HEK293T (cell line): ENCODE results near the gene RAB15.

Experiments
- CTCF ChIA-PET: fragments of 350-600 bp; formaldehyde crosslinking; extraction: SDS; loops from one replicate; lab custom pipeline; 2021; ENCODE audit warnings: antibody characterized with exemption, inconsistent platforms; lab: Yijun Ruan, JAX
- POLR2A ChIA-PET: fragments of 350-600 bp; formaldehyde crosslinking; extraction: SDS; loops from one replicate; lab custom pipeline; 2020; ENCODE audit warnings: antibody characterized with exemption, inconsistent platforms; lab: Yijun Ruan, JAX
- DNase-seq: peaks from one replicate; pipeline ENCODE4 v3.0.0; 2012; ENCODE audit warnings: mixed read lengths; ENCODE audit errors: extremely low spot score
- ARNT ChIP-seq: fragments of 450-650 bp; IDR thresholded peaks from 2 replicates; pipeline ENCODE4 v1.6.1; 2017; ENCODE audit warnings: mild to moderate bottlenecking
- BHLHE40 ChIP-seq: fragments of 450-650 bp; IDR thresholded peaks from 2 replicates; pipeline ENCODE4 v1.6.1; 2016; ENCODE audit warnings: mild to moderate bottlenecking, moderate library complexity, borderline replicate concordance
- CTBP1 ChIP-seq: fragments of 450-650 bp; IDR thresholded peaks from 2 replicates; pipeline ENCODE4 v1.6.1; 2016; ENCODE audit warnings: borderline replicate concordance
- ELF4 ChIP-seq: fragments of 450-650 bp; IDR thresholded peaks from 2 replicates; pipeline ENCODE4 v1.6.1; 2017; ENCODE audit warnings: antibody characterized with exemption
- FOXA1 ChIP-seq: fragments of 450-650 bp; IDR thresholded peaks from 2 replicates; pipeline ENCODE4 v1.6.1; 2016; ENCODE audit warnings: mild to moderate bottlenecking
- FOXK2 ChIP-seq: fragments of 450-650 bp; IDR thresholded peaks from 2 replicates; pipeline ENCODE4 v1.6.1; 2016; ENCODE audit warnings: mild to moderate bottlenecking
- FOXM1 ChIP-seq: fragments of 450-650 bp; IDR thresholded peaks from 2 replicates; pipeline ENCODE4 v1.6.1; 2017; ENCODE audit warnings: mild to moderate bottlenecking, borderline replicate concordance
- HDGF ChIP-seq: fragments of 450-650 bp; IDR thresholded peaks from 2 replicates; pipeline ENCODE4 v1.6.1; 2017; ENCODE audit warnings: antibody characterized with exemption, borderline replicate concordance
- L3MBTL2 ChIP-seq: fragments of 450-650 bp; conservative IDR thresholded peaks from 2 replicates; pipeline ENCODE4 v1.6.1; 2016; ENCODE audit warnings: mild to moderate bottlenecking
- LEF1 ChIP-seq: fragments of 450-650 bp; IDR thresholded peaks from 2 replicates; pipeline ENCODE4 v1.6.1; 2017; ENCODE audit warnings: mild to moderate bottlenecking, borderline replicate concordance
- NFRKB ChIP-seq: fragments of 450-650 bp; IDR thresholded peaks from 2 replicates; pipeline ENCODE4 v1.6.1; 2016; ENCODE audit warnings: mild to moderate bottlenecking, moderate library complexity
- PKNOX1 ChIP-seq: fragments of 450-650 bp; IDR thresholded peaks from 2 replicates; pipeline ENCODE4 v1.6.1; 2016
- SP1 ChIP-seq: fragments of 450-650 bp; IDR thresholded peaks from 2 replicates; pipeline ENCODE4 v1.6.1; 2017
- SUZ12 ChIP-seq: fragments of 450-650 bp; IDR thresholded peaks from 2 replicates; pipeline ENCODE4 v1.6.1; 2016; ENCODE audit warnings: mild to moderate bottlenecking
- TARDBP ChIP-seq: fragments of 450-650 bp; IDR thresholded peaks from 2 replicates; pipeline ENCODE4 v1.6.1; 2016
- ZNF384 ChIP-seq: fragments of 450-650 bp; IDR thresholded peaks from 2 replicates; pipeline ENCODE4 v1.6.1; 2016

The RAB15 gene

GRCh38 chr14:64945431-64946178, 26.5 kb downstream of the RAB15 start:
- CTCF ChIA-PET: no interaction called here

GRCh38 chr14:64944861-64945260, 27.3 kb downstream of the RAB15 start:
- POLR2A ChIA-PET: no interaction called here
- DNase-seq: no peak
- no peak for TF ChIP-seq SUZ12
- no peak for TF ChIP-seq CTBP1
- no peak for TF ChIP-seq LEF1
- TF ChIP-seq ZNF384: no peak
- TF ChIP-seq SP1: no peak
- TF ChIP-seq FOXA1: no peak
- TF ChIP-seq HDGF: no peak
- CTCF ChIA-PET: no interaction called here

More at GRCh38 chr14:64945431-64946178, 26.5 kb downstream of the RAB15 start:
- no peak for DNase-seq
- no peak for TF ChIP-seq L3MBTL2
- no peak for TF ChIP-seq TARDBP
- TF ChIP-seq BHLHE40: no peak
- TF ChIP-seq FOXK2: no peak
- TF ChIP-seq PKNOX1: no peak
- TF ChIP-seq ZNF384: no peak
- no peak for TF ChIP-seq ARNT
- TF ChIP-seq HDGF: no peak
- no peak for TF ChIP-seq ELF4
- no peak for TF ChIP-seq SP1
- no peak for TF ChIP-seq LEF1
- TF ChIP-seq CTBP1: no peak
- no peak for TF ChIP-seq FOXA1
- no peak for TF ChIP-seq NFRKB
- TF ChIP-seq SUZ12: no peak
- TF ChIP-seq FOXM1: no peak
- POLR2A ChIA-PET: no interaction called here

- no peak for DNase-seq
- ChIA-PET POLR2A (interaction anchor here (1.1 kb wide), 1 partner anchor 43 kb away, joined by 3 read pairs; the partner anchor contains the start of gene FNTB), CTCF (interaction anchor here (0.9 kb wide), 1 partner anchor 24 kb away, joined by 3 read pairs; no protein-coding TSS in a partner anchor)
- TF ChIP-seq SUZ12 (no peak), LEF1 (no peak), HDGF (no peak), TARDBP (no peak), FOXM1 (no peak), SP1 (no peak), FOXA1 (no peak), L3MBTL2 (no peak), ZNF384 (no peak)
Measured at GRCh38 chr14:64944041-64944440, 28.1 kb downstream of the RAB15 start.

GRCh38 chr14:64943556-64943955, 28.6 kb downstream of the RAB15 start:
- ChIA-PET POLR2A (interaction anchor here (1.1 kb wide), 1 partner anchor 43 kb away, joined by 3 read pairs; the partner anchor contains the start of gene FNTB), CTCF (interaction anchor here (0.9 kb wide), 1 partner anchor 24 kb away, joined by 3 read pairs; no protein-coding TSS in a partner anchor)
- TF ChIP-seq FOXA1: no peak
- no peak for TF ChIP-seq PKNOX1
- TF ChIP-seq CTBP1: no peak
- DNase-seq: no peak

GRCh38 chr14:64942531-64943111, 29.5 kb downstream of the RAB15 start, which contains the start of gene GPX2:
Gene GPX2 (minus strand): TSS chr14:64942745. CDS start chr14:64942726, 19 bp downstream.
- ChIA-PET CTCF (no interaction called here), POLR2A (no interaction called here)
- DNase-seq: no peak
- TF ChIP-seq LEF1: no peak
- no peak for TF ChIP-seq FOXA1
- TF ChIP-seq L3MBTL2: no peak
- TF ChIP-seq ZNF384: no peak
- no peak for TF ChIP-seq ARNT
- no peak for TF ChIP-seq BHLHE40

- no peak for TF ChIP-seq FOXM1
- no peak for TF ChIP-seq SP1
- TF ChIP-seq ZNF384: no peak
- no peak for TF ChIP-seq FOXA1
- no peak for TF ChIP-seq TARDBP
- no peak for TF ChIP-seq HDGF
- TF ChIP-seq NFRKB: no peak
- ChIA-PET CTCF (no interaction called here), POLR2A (no interaction called here)
- DNase-seq: no peak
Measured at GRCh38 chr14:64940336-64940910, 31.7 kb downstream of the RAB15 start.

GRCh38 chr14:64939817-64940190, 32.3 kb downstream of the RAB15 start:
- POLR2A ChIA-PET: no interaction called here
- TF ChIP-seq CTBP1: no peak
- no peak for TF ChIP-seq NFRKB
- TF ChIP-seq ELF4: no peak
- no peak for TF ChIP-seq BHLHE40
- no peak for TF ChIP-seq FOXM1
- TF ChIP-seq SP1: no peak
- no peak for TF ChIP-seq LEF1
- no peak for TF ChIP-seq ARNT
- CTCF ChIA-PET: no interaction called here
- no peak for DNase-seq
